Breast epithelium (tissue), 4 donors: ENCODE measurements around the gene ARID3A. TPM values are rescaled to one million over a fixed set of nuclear protein-coding genes. Genes with fewer than 3 reads are reported as not detected.

Experiments used
- DNase-seq, 2 donors: peaks; one replicate each; pipeline ENCODE4 v3.0.0-alpha.2; 2019; ENCODE audit warnings: low spot score in 2 of 2
- H3K27ac ChIP-seq, 2 donors: fragments of 200-600 bp; sonication (generic) in 1 of 2; one replicate each; pipeline ENCODE4 v1.5.1; 2016 to 2019; ENCODE audit warnings: mild to moderate bottlenecking in 1 of 2
- H3K27me3 ChIP-seq, 2 donors: fragments of 200-600 bp; sonication (generic) in 1 of 2; one replicate each; pipeline versions ENCODE4 v1.5.1 to v1.6.0; 2017 to 2019; ENCODE audit warnings: control low read depth in 1 of 2, mild to moderate bottlenecking in 1 of 2
- H3K36me3 ChIP-seq: fragments of 200-600 bp; one replicate; pipeline ENCODE4 v1.5.1; 2019
- H3K4me1 ChIP-seq, 2 donors: fragments of 200-600 bp; sonication (generic); one replicate each; pipeline ENCODE4 v1.5.1; 2016 to 2019; ENCODE audit warnings: control low read depth in 1 of 2
- H3K4me3 ChIP-seq, 3 donors: fragments of 200-600 bp; sonication (generic); 1 replicate in 2 of 3; 2 replicates in 1 of 3; pipeline ENCODE4 v1.5.1; 2016 to 2019; ENCODE audit warnings: mild to moderate bottlenecking in 3 of 3, moderate library complexity in 2 of 3
- H3K9me3 ChIP-seq, 2 donors: fragments of 200-600 bp; sonication (generic) in 1 of 2; one replicate each; pipeline ENCODE4 v1.5.1; 2016 to 2019; ENCODE audit warnings: control low read depth in 1 of 2
- POLR2A ChIP-seq: fragments of 450-650 bp; IDR thresholded peaks from one replicate; pipeline ENCODE4 v1.6.1; 2016; ENCODE audit warnings: antibody characterized with exemption, mild to moderate bottlenecking, moderate library complexity
- POLR2AphosphoS5 ChIP-seq, 3 donors: sonication (generic); formaldehyde crosslinking; IDR thresholded peaks; one replicate each; pipeline ENCODE4 v1.6.1; 2017; ENCODE audit warnings: antibody characterized with exemption in 3 of 3
- intact Hi-C: fragments of 100-400 bp; cut with DNase I; formaldehyde crosslinking; loops from one replicate; pipeline ENCODE4 v1.15.1; 2023; ENCODE audit warnings: low total_unique reads
- total RNA-seq, 3 donors: library from RNA; depleted of rRNA; stranded (reverse); fragments of >200 nt; gene quantifications; one replicate each; pipeline ENCODE4 v1.1.0, GENCODE V29; 2016
- TF ChIP-seq, protein P1 (sequence below), 3 donors: fragments of 450-650 bp; IDR thresholded peaks; one replicate each; pipeline ENCODE4 v1.5.1; 2016 to 2017; ENCODE audit warnings: antibody characterized with exemption in 3 of 3, mild to moderate bottlenecking in 3 of 3, moderate library complexity in 3 of 3

The ARID3A gene
- total RNA-seq, 3 donors from 2014 or later, result 3.5 to 11.1 (median 4.8) TPM

DNA sequence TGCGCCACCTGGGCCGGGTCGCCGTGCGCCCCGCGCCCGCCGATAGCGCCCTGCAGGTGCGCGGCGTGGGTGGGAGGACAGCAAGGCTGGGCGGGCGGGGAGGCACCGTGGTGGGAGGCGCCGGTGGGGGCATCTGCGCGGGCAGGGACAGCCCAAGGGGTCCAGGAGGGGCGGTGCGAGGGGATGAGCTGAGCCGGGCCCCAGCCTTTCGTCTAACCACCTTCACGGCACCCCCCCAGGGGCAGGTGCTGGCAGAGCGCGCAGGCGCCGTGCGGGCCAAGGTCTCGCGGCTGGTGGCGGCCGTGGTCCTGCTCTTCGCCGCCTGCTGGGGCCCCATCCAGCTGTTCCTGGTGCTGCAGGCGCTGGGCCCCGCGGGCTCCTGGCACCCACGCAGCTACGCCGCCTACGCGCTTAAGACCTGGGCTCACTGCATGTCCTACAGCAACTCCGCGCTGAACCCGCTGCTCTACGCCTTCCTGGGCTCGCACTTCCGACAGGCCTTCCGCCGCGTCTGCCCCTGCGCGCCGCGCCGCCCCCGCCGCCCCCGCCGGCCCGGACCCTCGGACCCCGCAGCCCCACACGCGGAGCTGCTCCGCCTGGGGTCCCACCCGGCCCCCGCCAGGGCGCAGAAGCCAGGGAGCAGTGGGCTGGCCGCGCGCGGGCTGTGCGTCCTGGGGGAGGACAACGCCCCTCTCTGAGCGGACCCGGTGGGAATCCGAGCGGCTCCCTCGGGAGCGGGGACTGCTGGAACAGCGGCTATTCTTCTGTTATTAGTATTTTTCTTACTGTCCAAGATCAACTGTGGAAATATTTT, 5.6 kb upstream of the ARID3A start:
- no peak for DNase-seq
- H3K4me3 ChIP-seq, result peak overlapping the region in 2 of 3 donors; percentile 47 to 71
- peaks cover 19 to 36% of the 10 kb centered on the region in 2 donors for H3K27me3 ChIP-seq
- no peaks in the 10 kb centered on the region for H3K36me3 ChIP-seq
- TF ChIP-seq, protein P1, sequence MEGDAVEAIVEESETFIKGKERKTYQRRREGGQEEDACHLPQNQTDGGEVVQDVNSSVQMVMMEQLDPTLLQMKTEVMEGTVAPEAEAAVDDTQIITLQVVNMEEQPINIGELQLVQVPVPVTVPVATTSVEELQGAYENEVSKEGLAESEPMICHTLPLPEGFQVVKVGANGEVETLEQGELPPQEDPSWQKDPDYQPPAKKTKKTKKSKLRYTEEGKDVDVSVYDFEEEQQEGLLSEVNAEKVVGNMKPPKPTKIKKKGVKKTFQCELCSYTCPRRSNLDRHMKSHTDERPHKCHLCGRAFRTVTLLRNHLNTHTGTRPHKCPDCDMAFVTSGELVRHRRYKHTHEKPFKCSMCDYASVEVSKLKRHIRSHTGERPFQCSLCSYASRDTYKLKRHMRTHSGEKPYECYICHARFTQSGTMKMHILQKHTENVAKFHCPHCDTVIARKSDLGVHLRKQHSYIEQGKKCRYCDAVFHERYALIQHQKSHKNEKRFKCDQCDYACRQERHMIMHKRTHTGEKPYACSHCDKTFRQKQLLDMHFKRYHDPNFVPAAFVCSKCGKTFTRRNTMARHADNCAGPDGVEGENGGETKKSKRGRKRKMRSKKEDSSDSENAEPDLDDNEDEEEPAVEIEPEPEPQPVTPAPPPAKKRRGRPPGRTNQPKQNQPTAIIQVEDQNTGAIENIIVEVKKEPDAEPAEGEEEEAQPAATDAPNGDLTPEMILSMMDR (IDR thresholded peaks at IDR 0.05), result peak in 1 of 3 donors; percentile 11
- TF ChIP-seq POLR2AphosphoS5 (IDR thresholded peaks at IDR 0.05), result no peak
- TF ChIP-seq POLR2A, result no peak
- intact Hi-C loops, result no loop called here
- H3K27ac ChIP-seq, result no peak overlapping the region
- no peaks in the 10 kb centered on the region for H3K9me3 ChIP-seq
- H3K4me1 ChIP-seq, result peaks cover 11 to 31% of the 10 kb centered on the region in 2 donors

DNA sequence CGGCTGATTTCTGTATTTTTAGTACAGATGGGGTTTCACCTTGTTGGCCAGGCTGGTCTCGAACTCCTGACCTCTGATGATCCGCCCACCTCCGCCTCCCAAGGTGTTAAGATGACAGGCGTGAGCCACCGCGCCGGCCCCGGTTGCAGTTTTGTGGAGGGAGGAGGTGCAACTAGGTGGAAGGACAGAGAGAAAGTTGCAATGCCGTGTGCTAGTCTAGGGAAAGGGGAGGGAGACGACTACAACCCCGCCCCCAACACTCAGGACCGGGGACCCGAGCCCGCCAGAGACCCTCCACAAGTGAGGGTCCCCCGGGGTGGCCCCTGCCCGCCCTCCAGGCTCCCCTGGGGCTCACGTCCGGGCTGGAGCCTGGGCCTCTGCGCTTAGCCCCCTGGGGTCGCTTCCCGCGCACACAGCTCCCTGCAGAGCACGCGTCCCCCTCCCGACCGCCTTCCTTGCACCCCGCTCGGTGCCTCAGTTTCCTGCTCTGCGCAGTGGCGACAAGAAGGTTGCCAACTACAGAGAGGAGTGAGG, 1.2 kb upstream of the ARID3A start:
- TF ChIP-seq, protein P1 (IDR thresholded peaks at IDR 0.05), result no peak
- no peak for TF ChIP-seq POLR2A
- TF ChIP-seq POLR2AphosphoS5 (IDR thresholded peaks at IDR 0.05), result no peak
- peaks cover 9 to 10% of the 10 kb centered on the region in 2 donors for H3K4me1 ChIP-seq
- H3K36me3 ChIP-seq, result no peaks in the 10 kb centered on the region
- H3K4me3 ChIP-seq, result peak overlapping the region; percentile 84 to 91 (median 86)
- intact Hi-C loops, result loop anchor here (1.0 kb wide), 1 partner anchor 60 kb away; the partner anchor contains the start of gene WDR18
- H3K27me3 ChIP-seq, result peaks cover 5 to 17% of the 10 kb centered on the region in 2 donors
- H3K9me3 ChIP-seq, result no peaks in the 10 kb centered on the region
- DNase-seq, result no peak
- H3K27ac ChIP-seq, result peak overlapping the region in 1 of 2 donors; percentile 83

DNA sequence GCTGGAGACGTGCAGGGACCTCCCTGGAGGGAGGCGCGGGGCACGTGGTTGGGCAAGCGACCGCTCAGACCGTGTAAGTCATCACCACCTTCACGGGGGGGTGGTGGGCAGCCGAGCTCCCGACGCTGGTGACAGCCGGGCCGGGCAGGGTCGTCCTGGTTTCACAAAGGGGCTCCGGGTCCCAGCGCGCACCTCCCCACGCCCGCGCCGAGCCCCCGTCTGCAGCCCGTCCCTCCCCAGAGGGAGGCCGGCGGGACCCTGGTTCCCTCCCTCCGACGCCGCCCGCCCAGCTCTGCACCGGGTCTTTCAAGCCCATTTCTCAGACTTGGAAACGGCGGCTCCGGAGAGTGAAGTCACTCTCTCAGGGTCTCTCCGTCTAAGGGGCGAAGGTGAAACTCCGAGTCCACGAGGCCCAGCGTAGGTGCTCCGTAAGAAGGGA, 729 bp upstream of the ARID3A start:
- H3K27ac ChIP-seq, result peak overlapping the region; percentile 83 to 86
- intact Hi-C loops, result loop anchor here (1.0 kb wide), 1 partner anchor 59 kb away; the partner anchor contains the start of gene WDR18
- peaks cover 0 to 12% of the 10 kb centered on the region in 2 donors for H3K27me3 ChIP-seq
- peaks cover 4 to 5% of the 10 kb centered on the region in 2 donors for H3K4me1 ChIP-seq
- H3K9me3 ChIP-seq, result no peaks in the 10 kb centered on the region
- peak overlapping the region; percentile 84 to 91 (median 86) for H3K4me3 ChIP-seq
- DNase-seq, result peak in 1 of 2 donors; percentile 51
- H3K36me3 ChIP-seq, result no peaks in the 10 kb centered on the region
- no peak for TF ChIP-seq POLR2AphosphoS5 (IDR thresholded peaks at IDR 0.05)
- TF ChIP-seq, protein P1 (IDR thresholded peaks at IDR 0.05), result no peak
- TF ChIP-seq POLR2A, result no peak

DNA sequence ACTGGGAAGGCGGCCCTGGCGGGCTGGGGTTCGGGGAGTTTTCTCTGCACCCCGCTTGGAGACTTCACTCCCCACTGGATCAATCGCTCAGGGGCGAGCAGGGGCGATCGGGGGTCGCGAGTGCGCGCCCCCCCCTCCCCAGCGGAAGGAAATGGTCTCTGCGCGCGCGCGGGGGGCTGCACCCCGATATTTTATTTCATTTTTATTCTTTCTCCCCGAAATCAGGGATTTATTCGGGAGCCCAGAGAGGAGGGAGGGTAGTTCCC, 421 bp downstream of the ARID3A start:
- no peaks in the 10 kb centered on the region for H3K4me1 ChIP-seq
- no peaks in the 10 kb centered on the region for H3K36me3 ChIP-seq
- H3K9me3 ChIP-seq, result no peaks in the 10 kb centered on the region
- peak overlapping the region; percentile 84 to 91 (median 86) for H3K4me3 ChIP-seq
- peak overlapping the region; percentile 83 to 86 for H3K27ac ChIP-seq
- intact Hi-C loops, result no loop called here
- TF ChIP-seq, protein P1 (IDR thresholded peaks at IDR 0.05), result peak in 1 of 3 donors; percentile 6
- TF ChIP-seq POLR2AphosphoS5 (IDR thresholded peaks at IDR 0.05) (no peak), POLR2A (no peak)
- peaks cover 0 to 1% of the 10 kb centered on the region in 2 donors for H3K27me3 ChIP-seq
- no peak for DNase-seq
